ENCODE measurements around the gene DNAH12.
"Not testable (repeated sequence)": the region's sequence is repeated elsewhere in the genome, so short reads cannot be mapped to it uniquely, and the experiment has no call there.

Gene DNAH12

DNA sequence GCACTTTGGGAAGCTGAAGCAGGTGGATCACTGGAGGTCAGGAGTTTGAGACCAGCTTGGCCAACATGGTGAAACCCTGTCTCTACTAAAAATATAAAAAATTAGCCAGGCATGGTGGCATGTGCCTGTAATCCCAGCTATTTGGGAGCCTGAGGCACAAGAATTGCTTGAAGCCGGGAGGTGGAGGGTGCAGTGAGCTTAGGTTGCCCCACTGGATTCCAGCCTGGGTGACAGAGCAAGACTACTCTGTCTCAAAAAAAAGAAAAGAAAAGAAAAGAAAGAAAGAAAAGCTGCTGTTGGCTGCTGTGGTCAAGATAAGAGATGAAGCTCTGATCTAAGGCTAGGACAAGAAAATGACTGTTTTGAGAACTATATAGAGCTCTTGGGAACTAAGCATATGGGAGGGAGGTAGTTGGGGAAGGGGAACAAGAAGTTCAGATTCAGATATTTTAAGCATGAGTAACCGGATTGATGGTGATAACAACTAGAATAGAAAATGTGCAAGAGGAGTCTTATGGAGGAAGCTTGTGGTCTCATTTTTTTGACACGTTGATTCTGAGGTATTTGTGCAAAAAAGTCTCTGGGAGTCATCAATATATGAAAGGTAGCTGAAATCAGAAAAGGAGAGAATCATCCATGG lies 25.7 kb downstream of the DNAH12 start:
- DNase-seq (ENCODE audit: low read depth in 3 of 3) = no peak

DNA sequence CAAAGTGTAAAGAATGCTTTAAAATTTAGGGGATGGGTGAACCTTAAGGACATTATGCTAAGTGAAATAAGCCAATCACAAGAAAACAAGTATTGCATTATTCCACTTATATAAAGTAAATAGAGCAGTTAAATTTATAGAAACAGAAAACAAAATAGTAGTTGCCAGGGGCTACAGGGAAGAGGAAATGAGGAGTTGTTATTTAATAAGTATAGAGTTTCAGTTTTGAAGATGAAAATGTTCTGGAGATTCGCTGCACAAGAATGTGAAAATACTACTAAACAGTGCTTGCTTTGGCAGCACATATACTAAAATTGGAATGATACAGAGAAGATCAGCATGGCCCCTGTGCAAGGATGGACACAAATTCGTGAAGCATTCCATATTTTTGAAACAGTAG lies 32.0 kb downstream of the DNAH12 start:
- no peak for DNase-seq (ENCODE audit: low read depth in 3 of 3)

DNA sequence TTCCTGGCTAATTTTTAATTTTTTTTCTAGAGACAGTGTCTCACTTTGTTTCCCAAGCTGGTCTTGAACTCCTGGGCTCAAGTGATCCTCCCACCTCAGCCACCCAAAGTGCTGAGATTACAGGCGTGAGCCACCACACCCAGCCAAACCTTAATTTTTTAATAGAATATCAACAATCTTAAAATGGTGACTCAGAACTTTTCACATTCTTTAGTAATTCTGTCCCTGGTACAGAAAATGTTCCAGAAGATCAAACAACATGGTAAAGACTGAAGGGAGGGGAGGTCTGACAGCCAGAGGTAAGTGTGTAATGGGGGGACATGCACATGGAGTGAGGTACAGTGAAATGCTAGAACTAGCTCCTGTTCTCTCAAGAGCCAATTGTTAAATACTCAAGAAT lies 38.2 kb downstream of the DNAH12 start:
- DNase-seq (ENCODE audit: low read depth in 3 of 3) = no peak

DNA sequence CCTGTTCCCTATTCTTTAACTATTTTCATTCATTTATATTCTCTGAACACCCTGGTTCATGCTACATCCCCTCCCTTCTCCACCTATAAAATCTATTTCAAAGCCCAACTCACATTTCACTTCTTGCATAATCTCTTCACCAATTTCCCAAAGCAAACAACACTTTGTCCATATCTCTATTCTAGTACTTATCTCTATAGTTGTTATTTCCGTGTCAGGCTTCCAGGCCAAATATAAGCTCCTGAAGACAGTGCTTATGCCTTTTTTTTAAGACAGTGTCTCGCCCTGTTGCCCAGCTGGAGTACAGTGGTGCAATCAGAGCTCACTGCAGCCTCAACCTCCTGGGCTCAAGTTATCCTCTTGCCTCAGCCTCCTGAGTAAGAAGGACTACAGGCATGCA lies 43.6 kb downstream of the DNAH12 start:
- DNase-seq (ENCODE audit: low read depth in 3 of 3) = no peak

DNA sequence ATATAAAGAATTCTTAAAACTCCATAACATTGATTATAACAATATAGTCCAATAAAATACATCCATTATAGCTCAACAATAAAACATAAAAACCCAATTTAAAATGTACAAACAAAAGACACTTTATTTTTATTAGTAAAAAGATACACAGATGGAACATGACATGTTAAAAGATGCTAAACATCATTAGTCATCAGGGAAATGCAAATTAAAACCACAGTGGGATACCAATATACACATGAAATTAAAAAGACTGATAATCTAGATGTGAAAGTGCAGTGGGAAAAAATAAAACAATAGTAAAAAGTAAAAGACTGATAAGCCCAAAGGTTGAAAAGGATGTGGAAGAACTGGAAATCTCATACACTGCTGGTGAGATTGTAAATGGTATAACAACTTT lies 46.2 kb downstream of the DNAH12 start:
- no peak for DNase-seq (ENCODE audit: low read depth in 3 of 3)

DNA sequence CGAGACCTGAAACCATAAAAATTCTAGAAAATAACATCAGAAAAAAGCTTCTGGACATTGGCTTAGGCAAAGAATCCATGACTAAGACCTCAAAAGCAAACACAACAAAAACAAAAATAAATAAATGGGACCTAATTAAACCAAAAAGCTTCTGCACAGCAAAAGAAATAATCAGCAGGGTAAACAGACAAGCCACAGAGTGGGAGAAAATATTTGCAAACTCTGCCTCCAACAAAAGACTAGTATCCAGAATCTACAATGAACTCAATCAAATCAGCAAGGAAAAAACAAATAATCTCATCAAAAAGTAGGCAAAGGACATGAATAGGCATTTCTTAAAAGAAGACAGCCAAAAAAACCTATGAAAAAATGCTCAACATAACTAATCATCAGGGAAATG lies 59.6 kb downstream of the DNAH12 start:
- no peak for DNase-seq (ENCODE audit: low read depth in 3 of 3)

DNA sequence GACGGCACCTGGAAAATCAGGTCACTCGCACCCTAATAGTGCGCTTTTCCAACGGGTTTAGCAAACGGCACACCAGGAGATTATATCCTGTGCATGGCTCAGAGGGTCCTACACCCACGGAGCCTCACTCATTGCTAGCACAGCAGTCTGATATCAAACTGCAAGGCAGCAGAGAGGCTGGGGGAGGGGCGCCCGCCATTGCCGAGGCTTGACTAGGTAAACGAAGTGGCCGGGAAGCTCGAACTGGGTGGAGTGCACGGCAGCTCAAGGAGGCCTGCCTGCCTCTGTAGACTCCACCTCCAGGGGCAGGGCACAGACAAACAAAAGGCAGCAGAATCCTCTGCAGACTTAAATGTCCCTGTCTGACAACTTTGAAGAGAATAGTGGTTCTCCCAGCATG lies 67.0 kb downstream of the DNAH12 start:
- not testable (repeated sequence) for DNase-seq (ENCODE audit: low read depth in 3 of 3)

DNA sequence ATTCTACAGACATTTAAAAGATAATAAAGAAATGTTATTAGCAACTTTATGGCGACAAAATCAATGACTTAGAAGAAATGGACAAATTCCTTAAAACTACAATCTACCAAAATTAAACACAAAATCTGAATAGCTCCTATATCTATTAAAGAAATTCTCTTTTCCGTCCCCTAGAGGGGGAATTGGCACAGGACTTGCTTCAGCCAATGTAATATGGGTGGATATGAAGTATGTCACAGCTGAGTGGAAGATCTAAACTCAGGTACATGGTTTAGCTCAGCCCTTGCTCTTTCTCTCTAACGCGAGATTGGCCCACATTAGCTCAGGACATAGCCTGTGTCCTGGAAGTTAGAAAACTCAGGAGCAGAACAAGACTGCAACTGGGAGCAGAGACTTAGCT lies 79.3 kb downstream of the DNAH12 start:
- no peak for DNase-seq (ENCODE audit: low read depth in 3 of 3)

DNA sequence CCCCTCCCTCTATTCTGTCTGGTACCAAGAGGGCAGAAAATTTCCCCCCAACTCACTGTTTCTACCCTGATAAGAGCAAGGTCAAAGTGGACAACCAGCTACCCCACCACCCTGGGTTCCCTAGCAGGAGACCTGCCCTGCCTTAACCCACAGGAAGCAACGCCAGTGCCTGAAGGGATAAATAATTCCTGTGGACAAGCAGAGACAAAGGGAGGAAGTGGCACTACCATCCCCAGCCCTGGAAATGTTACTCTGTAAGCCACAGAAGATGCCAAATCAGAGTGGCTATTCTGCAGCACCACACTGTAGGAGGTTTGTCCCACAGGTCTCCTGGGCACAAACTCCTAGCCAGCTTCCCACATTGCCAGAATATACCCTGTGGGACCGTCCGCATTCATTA lies 80.1 kb downstream of the DNAH12 start:
- no peak for DNase-seq (ENCODE audit: low read depth in 3 of 3)

DNA sequence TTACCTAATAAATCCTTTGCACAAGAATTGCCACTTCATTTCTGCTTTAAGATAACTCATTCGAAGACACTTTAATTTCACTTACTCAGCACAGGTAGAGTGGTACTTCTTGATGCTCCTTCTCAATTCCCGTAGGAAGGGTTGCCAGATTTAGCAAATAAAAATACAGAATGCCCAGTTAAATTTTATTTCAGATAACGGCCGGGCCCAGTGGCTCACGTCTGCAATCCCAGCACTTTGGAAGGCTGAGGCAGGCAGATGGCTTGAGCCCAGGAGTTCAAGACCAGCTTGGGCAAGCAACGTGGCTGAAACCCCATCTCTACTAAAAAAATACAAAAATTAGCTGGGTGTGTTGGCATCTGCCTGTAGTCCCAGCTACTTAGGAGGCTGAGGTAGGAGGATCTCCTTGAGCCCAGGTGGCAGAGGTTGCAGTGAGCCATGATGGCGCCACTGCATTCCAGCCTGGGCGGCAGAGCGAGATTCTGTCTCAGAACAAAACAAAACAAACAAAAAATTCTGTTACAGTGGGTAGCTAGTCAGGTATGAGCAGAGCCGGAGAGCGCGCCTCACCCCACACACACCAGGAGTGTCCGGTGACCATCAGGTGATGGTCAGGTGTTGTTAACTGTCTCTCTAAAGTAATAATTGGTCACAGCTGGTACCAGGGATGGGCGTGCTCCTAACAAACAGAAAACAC lies 92.8 kb downstream of the DNAH12 start:
- DNase-seq (ENCODE audit: low read depth in 3 of 3) = no peak

DNA sequence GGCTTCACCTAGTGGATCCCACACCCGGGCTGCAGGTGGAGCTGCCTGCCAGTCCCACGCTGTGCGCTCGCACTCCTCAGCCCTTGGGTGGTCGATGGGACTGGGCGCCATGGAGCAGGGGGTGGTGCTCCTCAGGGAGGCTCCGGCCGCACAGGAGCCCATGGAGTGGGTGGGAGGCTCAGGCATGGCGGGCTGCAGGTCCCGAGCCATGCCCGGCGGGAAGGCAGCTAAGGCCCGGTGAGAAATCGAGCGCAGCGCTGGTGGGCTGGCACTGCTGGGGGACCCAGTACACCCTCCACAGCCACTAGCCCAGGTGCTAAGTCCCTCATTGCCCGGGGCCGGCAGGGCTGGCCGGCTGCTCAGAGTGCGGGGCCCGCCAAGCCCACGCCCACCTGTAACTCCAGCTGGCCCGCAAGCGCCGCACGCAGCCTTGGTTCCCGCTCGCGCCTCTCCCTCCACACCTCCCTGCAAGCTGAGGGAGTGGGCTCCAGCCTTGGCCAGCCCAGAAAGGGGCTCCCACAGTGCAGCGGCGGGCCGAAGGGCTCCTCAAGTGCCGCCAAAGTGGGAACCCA lies 94.8 kb downstream of the DNAH12 start:
- not testable (repeated sequence) for DNase-seq (ENCODE audit: low read depth in 3 of 3)

DNA sequence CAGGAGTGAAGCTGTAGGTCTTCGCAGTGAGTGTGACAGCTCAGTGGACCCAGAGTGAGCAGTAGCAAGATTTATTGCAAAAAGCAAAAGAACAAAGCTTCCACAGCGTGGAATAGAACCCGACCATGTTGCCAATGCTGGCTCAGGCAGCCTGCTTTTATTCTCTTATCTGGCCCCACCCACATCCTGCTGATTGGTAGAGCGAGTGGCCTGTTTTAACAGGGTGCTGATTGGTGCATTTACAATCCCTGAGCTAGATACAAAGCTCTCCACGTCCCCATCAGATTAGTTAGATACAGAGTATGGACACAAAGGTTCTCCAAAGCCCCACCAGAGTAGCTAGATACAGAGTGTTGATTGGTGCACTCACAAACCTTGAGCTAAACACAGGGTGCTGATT lies 95.7 kb downstream of the DNAH12 start:
- not testable (repeated sequence) for DNase-seq (ENCODE audit: low read depth in 3 of 3)

DNA sequence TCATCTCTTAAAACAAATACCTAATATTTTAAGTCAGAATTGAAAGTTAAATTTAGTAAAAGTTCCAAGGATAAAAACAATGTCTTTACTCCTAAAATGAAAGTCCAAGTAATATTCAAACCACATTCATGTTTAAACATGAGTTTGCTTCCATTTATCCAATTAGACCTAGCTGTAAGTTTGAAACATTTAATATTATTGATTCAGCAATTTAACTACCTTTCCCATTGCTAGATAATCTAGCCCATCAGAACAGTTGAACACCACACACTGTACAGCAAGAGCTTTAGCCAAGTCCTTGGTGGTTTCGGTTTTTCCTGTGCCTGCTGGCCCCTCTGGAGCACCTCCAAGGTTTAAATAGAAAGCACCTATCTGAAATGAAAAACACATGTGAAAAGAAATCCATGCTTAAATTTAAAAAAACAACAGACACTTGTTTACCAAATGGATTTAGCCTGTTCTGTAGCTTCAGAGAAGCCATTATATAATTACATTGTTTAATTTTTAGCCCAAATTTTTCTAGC lies 97.8 kb downstream of the DNAH12 start:
- DNase-seq (ENCODE audit: low read depth in 3 of 3) = no peak

DNA sequence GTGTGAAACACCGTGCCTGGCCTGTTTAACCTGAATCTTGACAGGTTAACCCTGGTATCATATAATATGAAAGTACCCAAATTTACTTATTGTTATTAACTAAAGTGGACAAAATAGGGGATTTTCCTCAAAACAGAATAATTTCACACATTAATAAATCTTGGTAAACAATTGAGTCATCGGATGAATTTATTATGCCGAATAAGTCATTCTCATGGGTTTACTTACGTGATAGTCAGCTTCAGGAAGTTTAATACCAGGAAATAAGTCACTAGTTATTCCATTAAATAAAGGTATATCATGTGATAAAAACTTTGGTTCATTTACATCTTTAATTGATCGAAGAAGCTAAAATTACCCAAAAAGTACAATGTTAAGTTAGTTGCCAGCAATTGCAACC lies 99.7 kb downstream of the DNAH12 start:
- DNase-seq (ENCODE audit: low read depth in 3 of 3) = no peak

DNA sequence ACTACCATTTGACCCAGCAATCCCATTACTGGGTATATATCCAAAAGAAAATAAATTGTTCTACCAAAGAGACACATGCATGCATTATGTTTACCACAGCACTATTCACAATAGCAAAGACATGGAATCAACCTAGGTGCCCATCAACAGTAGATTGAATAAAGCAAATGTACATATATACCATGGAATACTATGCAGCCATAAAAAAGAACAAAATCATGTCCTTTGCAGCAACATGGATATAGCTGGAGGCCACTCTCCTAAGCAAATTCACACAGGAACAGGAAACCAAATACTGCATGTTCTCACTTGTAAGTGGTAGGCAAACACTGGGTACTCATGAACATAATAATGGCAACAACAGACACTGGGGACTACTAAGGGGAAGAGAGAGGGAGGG lies 104.0 kb downstream of the DNAH12 start:
- not testable (repeated sequence) for DNase-seq (ENCODE audit: low read depth in 3 of 3)

DNA sequence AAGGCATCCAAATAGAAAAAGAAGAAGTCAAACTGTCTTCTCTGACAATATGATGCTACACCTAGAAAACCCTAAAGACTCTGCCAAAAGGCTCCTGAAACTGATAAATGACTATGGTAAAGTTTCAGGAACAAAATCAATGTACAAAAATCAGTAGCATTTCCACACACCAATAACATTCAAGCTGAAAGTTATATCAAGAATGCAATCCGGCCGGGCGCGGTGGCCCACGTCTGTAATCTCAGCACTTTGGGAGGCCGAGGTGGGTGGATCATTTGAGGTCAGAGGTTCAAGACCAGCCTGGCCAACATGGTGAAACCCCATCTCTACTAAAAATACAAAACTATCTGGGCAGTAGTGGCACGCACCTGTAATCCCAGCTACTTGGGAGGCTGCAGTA lies 105.7 kb downstream of the DNAH12 start:
- not testable (repeated sequence) for DNase-seq (ENCODE audit: low read depth in 3 of 3)

DNA sequence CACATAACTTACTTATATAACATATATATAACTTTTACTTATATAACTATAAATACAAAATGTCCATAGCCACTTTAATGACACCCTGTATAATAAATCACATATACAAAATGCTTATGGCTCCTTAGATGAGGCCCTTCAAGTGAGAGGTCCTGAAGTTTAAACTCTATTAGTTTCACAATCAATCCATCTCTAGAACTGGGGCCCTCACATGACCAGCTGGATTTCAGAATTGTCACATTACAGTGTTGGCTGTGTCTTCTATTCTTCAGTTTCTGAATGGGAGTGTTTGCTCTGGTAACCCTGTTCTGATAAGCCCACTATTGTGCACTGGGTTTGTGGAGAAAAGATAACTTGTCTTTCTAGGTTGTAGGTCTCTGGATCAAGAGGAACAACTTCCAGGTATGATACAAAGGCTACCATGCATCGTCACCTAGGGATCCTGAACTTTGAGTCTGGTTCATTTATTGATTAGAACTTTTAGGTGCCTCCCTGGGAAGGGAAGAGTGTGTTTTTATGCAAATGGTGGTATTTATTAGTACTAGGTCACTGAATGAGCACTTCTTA lies 107.9 kb downstream of the DNAH12 start:
- no peak for DNase-seq (ENCODE audit: low read depth in 3 of 3)

DNA sequence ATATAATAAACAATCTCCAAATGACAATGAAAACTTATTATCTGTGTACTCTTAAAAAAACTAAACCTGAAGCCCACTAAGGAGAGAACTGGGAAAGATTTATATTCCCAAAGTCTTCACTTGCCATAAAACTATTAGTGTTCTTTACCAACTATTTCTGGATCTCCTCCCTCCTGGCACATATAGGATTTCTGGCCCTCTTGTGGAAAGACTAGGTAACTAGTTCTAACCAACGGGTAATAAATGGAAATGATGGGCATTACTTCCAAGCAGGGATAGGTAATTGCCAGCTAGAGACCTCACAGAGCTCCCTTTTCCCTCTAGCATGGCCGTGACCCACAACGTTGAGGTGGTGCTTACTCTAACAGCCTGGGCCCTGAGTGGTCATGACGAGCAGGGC lies 110.1 kb downstream of the DNAH12 start:
- no peak for DNase-seq (ENCODE audit: low read depth in 3 of 3)

DNA sequence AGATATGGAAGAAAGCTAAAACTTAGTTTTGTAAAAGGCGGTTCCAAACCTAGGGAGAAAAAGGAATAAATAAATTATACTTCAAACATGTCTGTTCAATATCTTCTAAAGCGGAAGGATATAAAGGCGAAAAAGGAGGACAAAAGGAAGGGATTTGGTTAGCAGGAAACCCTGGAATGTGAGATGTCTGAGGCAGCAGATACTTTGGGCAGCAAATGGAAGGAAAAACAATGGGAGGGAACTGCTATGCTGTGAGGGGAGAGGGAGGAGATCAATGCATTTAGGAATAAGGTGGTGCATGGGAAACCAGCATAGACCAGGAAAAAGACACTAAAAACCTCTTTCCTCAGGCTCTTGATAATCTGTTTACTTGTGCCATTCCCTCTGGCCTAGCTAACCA lies 120.8 kb downstream of the DNAH12 start:
- no peak for DNase-seq (ENCODE audit: low read depth in 3 of 3)

DNA sequence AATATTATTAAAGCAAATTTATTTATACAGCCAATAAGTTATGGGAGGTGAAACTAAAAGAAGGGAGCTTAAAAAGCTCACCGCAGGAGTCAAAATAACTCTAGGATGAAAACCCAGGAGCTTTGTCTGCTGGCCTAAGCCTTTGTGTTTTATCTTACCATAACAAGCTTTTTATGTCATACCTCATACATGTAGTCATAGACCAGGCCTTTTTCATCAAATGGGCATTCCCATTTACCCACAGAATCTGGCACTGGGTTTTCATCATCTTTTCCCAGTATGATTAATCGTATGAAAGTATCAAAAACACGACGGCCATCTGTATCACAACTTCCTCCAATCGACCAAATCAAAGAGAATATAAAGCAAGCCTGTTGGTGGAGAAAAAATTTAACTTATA lies 122.8 kb downstream of the DNAH12 start:
- DNase-seq (ENCODE audit: low read depth in 3 of 3) = no peak

DNA sequence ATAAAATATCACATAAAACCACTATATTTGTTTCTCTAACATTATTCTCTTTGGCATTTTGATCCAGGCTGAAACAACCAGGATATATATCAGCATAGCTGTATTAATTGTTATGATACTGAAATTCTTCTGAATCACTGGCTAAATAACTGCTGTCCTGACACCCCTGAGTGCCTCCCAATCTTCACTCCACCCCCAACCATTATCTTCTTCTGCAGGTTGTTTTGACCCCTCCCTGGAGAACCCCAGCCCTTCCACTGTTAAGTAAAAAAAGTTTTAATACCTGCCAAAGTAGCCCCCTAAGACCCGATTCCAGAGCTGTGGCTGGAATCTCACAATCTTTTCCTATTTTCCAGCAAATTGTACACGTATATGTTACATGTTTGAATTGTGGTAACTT lies 124.1 kb downstream of the DNAH12 start:
- no peak for DNase-seq (ENCODE audit: low read depth in 3 of 3)

DNA sequence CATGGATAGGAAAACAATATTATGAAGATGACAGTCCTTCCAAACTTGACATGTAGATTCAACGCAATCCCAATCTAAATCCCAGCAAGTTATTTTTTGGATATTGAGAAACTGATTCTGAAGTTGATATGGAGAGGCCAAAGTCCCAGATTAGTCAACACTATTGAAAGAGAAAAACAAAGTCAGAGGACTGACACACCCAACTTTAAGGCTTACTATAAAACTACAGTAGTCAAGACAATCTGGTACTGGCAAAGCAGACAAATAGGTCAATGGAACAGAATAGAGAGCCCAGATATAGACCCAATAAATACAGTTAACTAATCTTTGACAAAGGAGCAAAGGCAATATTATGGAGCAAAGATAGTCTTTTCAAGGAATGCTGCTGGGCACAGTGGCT lies 132.4 kb downstream of the DNAH12 start:
- no peak for DNase-seq (ENCODE audit: low read depth in 3 of 3)

DNA sequence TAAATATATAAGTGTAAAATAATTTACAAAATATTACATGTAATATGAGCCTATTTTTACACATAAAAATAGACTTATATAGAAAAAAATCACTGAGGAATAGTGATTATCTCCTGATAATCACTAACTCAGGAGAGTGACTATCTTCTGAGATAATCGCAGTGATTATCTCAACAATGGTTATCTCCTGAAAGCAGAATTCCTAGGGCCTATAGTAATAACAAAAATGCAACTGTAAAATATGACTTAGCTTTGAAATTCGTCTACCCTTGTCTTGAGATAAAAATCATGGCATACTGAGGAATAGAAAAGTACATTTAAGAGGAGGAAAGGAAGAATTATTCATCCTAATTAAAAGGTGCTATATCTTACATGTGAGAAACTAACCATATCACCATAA lies 134.7 kb downstream of the DNAH12 start:
- DNase-seq (ENCODE audit: low read depth in 3 of 3) = no peak
